Loucy (cell line): Measurements from ENCODE around the gene FAXC.

ENCODE experiments used
- H2AFZ ChIP-seq: fragments of 200-600 bp; sonication (generic); 2 replicates; pipeline ENCODE4 v1.6.0; 2016; ENCODE audit warnings: antibody characterized with exemption, mild to moderate bottlenecking, low read length, moderate library complexity
- H3F3A ChIP-seq: fragments of 200-600 bp; 2 replicates; pipeline ENCODE4 v1.6.0; 2016; ENCODE audit warnings: antibody characterized with exemption, low read depth, mild to moderate bottlenecking
- H3K27me3 ChIP-seq: fragments of 200-600 bp; sonication (generic); 2 replicates; pipeline ENCODE4 v1.6.1; 2014; ENCODE audit warnings: low read length, mild to moderate bottlenecking; ENCODE audit not compliant: insufficient read depth, poor library complexity, severe bottlenecking
- H3K36me3 ChIP-seq: fragments of 200-600 bp; sonication (generic); 2 replicates; pipeline ENCODE4 v1.6.1; 2016; ENCODE audit warnings: low read length; ENCODE audit not compliant: insufficient read depth
- H3K4me1 ChIP-seq: fragments of 200-600 bp; sonication (generic); 2 replicates; pipeline ENCODE4 v1.5.1; 2014; ENCODE audit warnings: low read length, mild to moderate bottlenecking; ENCODE audit not compliant: insufficient read depth, poor library complexity, severe bottlenecking
- H3K4me2 ChIP-seq: fragments of 200-600 bp; sonication (generic); 2 replicates; pipeline ENCODE4 v1.6.0; 2014; ENCODE audit warnings: antibody characterized with exemption, low read length, low read depth, mild to moderate bottlenecking; ENCODE audit not compliant: poor library complexity, severe bottlenecking
- H3K4me3 ChIP-seq: fragments of 200-600 bp; sonication (generic); 2 replicates; pipeline ENCODE4 v1.5.1; 2014; ENCODE audit warnings: low read length, mild to moderate bottlenecking, mixed read lengths; ENCODE audit not compliant: poor library complexity, severe bottlenecking
- H3K79me2 ChIP-seq: fragments of 200-600 bp; sonication (generic); 2 replicates; pipeline ENCODE4 v1.6.1; 2014; ENCODE audit warnings: low read length; ENCODE audit not compliant: insufficient read depth
- H3K9ac ChIP-seq: fragments of 200-600 bp; sonication (generic); 2 replicates; pipeline ENCODE4 v1.6.0; 2014; ENCODE audit warnings: mild to moderate bottlenecking, low read depth, low read length, moderate library complexity; ENCODE audit not compliant: poor library complexity, severe bottlenecking
- H3K9me2 ChIP-seq: fragments of 200-600 bp; sonication (generic); replicated peaks from 2 replicates; pipeline ENCODE4 v1.6.1; 2016; ENCODE audit warnings: low read depth, low read length, mixed read lengths
- H3K9me3 ChIP-seq: fragments of 200-600 bp; sonication (generic); 2 replicates; pipeline ENCODE4 v1.6.1; 2014; ENCODE audit warnings: mild to moderate bottlenecking, antibody characterized with exemption, low read length, low read depth; ENCODE audit not compliant: insufficient read depth
- H4K20me1 ChIP-seq: fragments of 200-600 bp; sonication (generic); 2 replicates; pipeline ENCODE4 v1.6.0; 2014; ENCODE audit warnings: antibody characterized with exemption, low read length, mild to moderate bottlenecking; ENCODE audit not compliant: insufficient read depth, poor library complexity, severe bottlenecking
- EZH2phosphoT487 ChIP-seq: fragments of 200-600 bp; IDR thresholded peaks from 2 replicates; pipeline ENCODE4 v1.6.1; 2018; ENCODE audit warnings: antibody characterized with exemption, mild to moderate bottlenecking, moderate library complexity, borderline replicate concordance
- TF ChIP-seq, protein P1 (sequence below): fragments of 200-600 bp; sonication (generic); conservative IDR thresholded peaks from 2 replicates; pipeline ENCODE4 v1.5.1; 2014; ENCODE audit warnings: mild to moderate bottlenecking, antibody characterized with exemption, low read length

FAXC gene

DNA sequence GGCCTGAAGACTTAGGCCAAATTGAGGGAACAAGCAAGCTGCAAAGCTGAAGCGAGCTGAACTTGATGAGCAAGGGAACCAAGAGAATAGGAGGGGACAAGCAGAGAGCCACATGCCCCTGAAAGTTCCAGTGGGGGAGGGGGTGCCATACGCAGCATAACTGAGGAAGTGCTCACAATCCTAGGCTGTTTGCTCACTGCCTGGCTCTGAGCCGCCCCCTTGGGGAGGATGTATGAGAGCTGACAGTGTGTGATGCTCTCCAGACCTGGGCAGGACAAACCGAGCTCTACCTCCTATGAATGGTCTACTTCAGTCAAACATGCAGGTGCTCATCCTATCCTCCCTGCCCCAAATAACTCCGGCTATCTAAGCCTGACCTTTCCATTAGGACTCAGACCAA, 52.1 kb downstream of the FAXC start:
- no peaks in the 10 kb centered on the region for H3K4me1 ChIP-seq

DNA sequence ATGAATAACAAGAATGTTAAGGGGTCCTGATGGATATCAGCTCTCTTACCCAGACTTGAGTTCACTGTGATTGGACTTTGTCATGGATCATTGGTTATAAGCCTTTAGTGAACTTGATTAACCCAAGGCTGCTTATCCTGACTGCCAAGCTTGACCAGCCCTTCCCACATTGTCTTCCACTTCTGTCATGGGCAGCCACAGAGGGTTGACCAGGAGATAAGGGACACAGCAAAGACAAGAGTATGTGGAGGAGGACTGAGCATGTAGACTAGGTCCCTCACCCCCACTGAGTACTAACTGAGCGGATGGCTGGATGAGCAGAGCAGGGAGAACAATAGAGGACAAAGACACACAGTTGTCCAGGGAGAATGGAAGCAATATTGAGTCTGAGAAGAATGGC, 52.5 kb downstream of the FAXC start:
- Histone ChIP-seq H3F3A (no peaks in the 10 kb centered on the region), H3K4me3 (no peak overlapping the region), H3K36me3 (no peaks in the 10 kb centered on the region), H3K79me2 (no peaks in the 10 kb centered on the region), H2AFZ (no peak overlapping the region), H3K4me2 (no peak overlapping the region), H3K9ac (no peak overlapping the region), H3K4me1 (no peaks in the 10 kb centered on the region), H3K27me3 (no peaks in the 10 kb centered on the region), H3K9me3 (no peaks in the 10 kb centered on the region), H4K20me1 (no peaks in the 10 kb centered on the region), H3K9me2 (no peaks in the 10 kb centered on the region)
- TF ChIP-seq, protein P1, sequence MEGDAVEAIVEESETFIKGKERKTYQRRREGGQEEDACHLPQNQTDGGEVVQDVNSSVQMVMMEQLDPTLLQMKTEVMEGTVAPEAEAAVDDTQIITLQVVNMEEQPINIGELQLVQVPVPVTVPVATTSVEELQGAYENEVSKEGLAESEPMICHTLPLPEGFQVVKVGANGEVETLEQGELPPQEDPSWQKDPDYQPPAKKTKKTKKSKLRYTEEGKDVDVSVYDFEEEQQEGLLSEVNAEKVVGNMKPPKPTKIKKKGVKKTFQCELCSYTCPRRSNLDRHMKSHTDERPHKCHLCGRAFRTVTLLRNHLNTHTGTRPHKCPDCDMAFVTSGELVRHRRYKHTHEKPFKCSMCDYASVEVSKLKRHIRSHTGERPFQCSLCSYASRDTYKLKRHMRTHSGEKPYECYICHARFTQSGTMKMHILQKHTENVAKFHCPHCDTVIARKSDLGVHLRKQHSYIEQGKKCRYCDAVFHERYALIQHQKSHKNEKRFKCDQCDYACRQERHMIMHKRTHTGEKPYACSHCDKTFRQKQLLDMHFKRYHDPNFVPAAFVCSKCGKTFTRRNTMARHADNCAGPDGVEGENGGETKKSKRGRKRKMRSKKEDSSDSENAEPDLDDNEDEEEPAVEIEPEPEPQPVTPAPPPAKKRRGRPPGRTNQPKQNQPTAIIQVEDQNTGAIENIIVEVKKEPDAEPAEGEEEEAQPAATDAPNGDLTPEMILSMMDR, result no peak
- TF ChIP-seq EZH2phosphoT487, result no peak

More for the DNA sequence above, 52.1 kb downstream of the FAXC start:
- no peak overlapping the region for H3K9ac ChIP-seq
- H3K9me2 ChIP-seq, result no peaks in the 10 kb centered on the region
- no peaks in the 10 kb centered on the region for H3K36me3 ChIP-seq
- no peak overlapping the region for H3K4me2 ChIP-seq
- no peak overlapping the region for H2AFZ ChIP-seq
- no peak overlapping the region for H3K4me3 ChIP-seq
- no peaks in the 10 kb centered on the region for H3F3A ChIP-seq
- H3K79me2 ChIP-seq, result no peaks in the 10 kb centered on the region
- no peaks in the 10 kb centered on the region for H3K9me3 ChIP-seq
- TF ChIP-seq, protein P1, result no peak
- no peak for TF ChIP-seq EZH2phosphoT487
- H3K27me3 ChIP-seq, result no peaks in the 10 kb centered on the region
- H4K20me1 ChIP-seq, result no peaks in the 10 kb centered on the region

DNA sequence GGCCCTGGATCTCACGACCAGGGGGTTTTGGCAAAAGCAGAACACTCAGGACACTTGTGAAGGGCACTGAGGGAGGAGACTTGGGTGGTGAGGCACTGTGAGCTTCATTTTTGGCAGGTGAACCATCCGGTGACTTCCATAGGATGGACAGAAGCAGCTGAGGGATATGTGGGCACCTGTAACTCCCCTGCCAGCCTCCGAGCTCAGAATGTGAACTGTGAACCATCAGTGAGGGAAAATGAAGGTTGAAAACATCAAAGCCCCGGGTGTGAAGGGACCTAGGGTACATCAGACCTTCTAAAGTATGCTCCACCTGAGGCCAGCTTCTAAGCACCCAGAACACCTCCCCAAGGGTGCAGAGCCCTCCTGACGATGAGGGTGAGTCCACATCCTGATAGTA, 53.2 kb downstream of the FAXC start:
- Histone ChIP-seq H3F3A (no peaks in the 10 kb centered on the region), H3K36me3 (no peaks in the 10 kb centered on the region), H3K4me3 (no peak overlapping the region), H3K9ac (no peak overlapping the region), H3K27me3 (no peaks in the 10 kb centered on the region), H4K20me1 (no peaks in the 10 kb centered on the region), H3K79me2 (no peaks in the 10 kb centered on the region), H3K4me1 (no peaks in the 10 kb centered on the region), H3K9me2 (no peaks in the 10 kb centered on the region), H3K4me2 (no peak overlapping the region), H2AFZ (no peak overlapping the region), H3K9me3 (no peaks in the 10 kb centered on the region)
- TF ChIP-seq, protein P1, result no peak
- no peak for TF ChIP-seq EZH2phosphoT487
